Pericardium fibroblast (primary cell): ENCODE results near the gene CNTN4. TPM values are rescaled to one million over a fixed set of nuclear protein-coding genes. Genes with fewer than 3 reads are reported as not detected.

Experiments used
- total RNA-seq: library from RNA; depleted of rRNA; stranded (reverse); fragments of >200 nt; gene quantifications from 2 replicates; pipeline ENCODE4 v1.2.3, GENCODE V29; 2015

The CNTN4 gene
- total RNA-seq, result 4.9 TPM in 1 of 2 replicates, not detected in the other

DNA sequence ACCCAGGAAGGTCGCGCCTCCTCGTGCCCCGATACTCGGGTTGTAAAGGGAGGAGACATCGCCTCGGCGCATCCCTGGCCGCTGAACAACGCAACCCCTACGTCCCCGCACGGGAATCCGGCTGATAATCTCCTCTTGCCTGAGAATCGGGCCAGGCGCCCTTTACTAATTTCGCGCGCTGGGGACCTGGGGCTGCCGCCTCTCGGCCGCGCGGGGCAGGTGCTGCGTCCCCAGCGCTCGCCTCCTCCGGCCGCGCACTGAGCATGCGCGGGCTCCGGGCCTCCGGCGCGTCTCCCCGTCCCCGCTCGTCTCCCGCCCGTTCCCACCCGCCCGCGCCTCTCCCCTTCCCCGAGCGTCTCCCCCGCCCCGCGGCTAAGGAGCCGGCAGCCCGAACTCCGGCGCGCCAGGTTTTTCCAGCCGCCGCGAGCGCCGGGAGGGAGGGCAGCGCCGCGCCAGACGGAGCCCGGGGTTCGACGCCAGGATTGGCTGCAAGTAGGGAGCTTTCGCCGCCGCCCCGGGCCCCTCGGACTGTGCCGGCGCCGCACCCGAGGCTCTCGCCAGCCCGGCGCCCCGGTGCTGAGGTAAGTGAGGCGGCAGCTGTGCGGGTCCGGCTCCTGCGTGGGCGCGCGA is at the start of gene CNTN4:
TSS of gene CNTN4 (plus strand) at position 469 of the 630 bp plus-strand sequence.

